Measurements from ENCODE around the gene ZNF212. TPM values are rescaled to one million over a fixed set of nuclear protein-coding genes. Genes with fewer than 3 reads are reported as not detected.

ZNF212 gene
- total RNA-seq = 3.9 and 5.0 TPM in 2 replicates

GRCh38 chr7:149239345-149240143 is at the start of gene ZNF212:
Gene ZNF212, plus strand, starts transcription at chr7:149239651. Its CDS starts 128 bp downstream, at chr7:149239779.

GRCh38 chr7:149195180-149196150 is 44.0 kb upstream of the ZNF212 start, which contains the start of gene ZNF282:
Gene ZNF282, plus strand, starts transcription at chr7:149195546. Its CDS starts 44 bp downstream, at chr7:149195590.

GRCh38 chr7:149261829-149262617 is 22.6 kb downstream of the ZNF212 start, which contains the start of gene ZNF783:
Gene ZNF783, plus strand, starts transcription at chr7:149262196. Its CDS starts 138 bp downstream, at chr7:149262334.

Other genes with a start within 250 kb of the ZNF212 start
- 216 and 231 TPM in 2 replicates for gene PDIA4, start 211.1 kb upstream of the ZNF212 start, total RNA-seq
- 3.0 and 3.4 TPM in 2 replicates for gene ZNF786, start 148.9 kb upstream of the ZNF212 start, total RNA-seq
- gene ZNF425, start 113.3 kb upstream of the ZNF212 start, total RNA-seq = 1.0 and 1.3 TPM in 2 replicates
- 7.9 and 8.6 TPM in 2 replicates for gene ZNF398, start 92.2 kb upstream of the ZNF212 start, total RNA-seq
- gene ZNF282, start 44.1 kb upstream of the ZNF212 start, total RNA-seq = 15.8 and 16.5 TPM in 2 replicates
- gene ZNF783, start 22.5 kb downstream of the ZNF212 start, total RNA-seq = 4.2 and 4.3 TPM in 2 replicates
- 8.7 and 9.1 TPM in 2 replicates for gene ZNF777, start 221.4 kb downstream of the ZNF212 start, total RNA-seq

Measured in bronchus fibroblast of lung (primary cell).